Epithelial cell of esophagus (primary cell): ENCODE results near the gene TSPAN17.

Experiments
- DNase-seq: peaks from one replicate; pipeline ENCODE4 v3.0.0; 2010; ENCODE audit warnings: low read depth
- H3K4me3 ChIP-seq: 2 replicates; pipeline ENCODE4 v1.5.1; 2011; ENCODE audit warnings: mild to moderate bottlenecking, low read length, control low read depth
- TF ChIP-seq, protein P1 (sequence below): IDR thresholded peaks from 2 replicates; pipeline ENCODE4 v1.5.1; 2011; ENCODE audit warnings: low read depth, mild to moderate bottlenecking, low read length, control low read depth, inconsistent platforms; ENCODE audit not compliant: insufficient read depth; ENCODE audit errors: missing control alignments

The TSPAN17 gene

DNA sequence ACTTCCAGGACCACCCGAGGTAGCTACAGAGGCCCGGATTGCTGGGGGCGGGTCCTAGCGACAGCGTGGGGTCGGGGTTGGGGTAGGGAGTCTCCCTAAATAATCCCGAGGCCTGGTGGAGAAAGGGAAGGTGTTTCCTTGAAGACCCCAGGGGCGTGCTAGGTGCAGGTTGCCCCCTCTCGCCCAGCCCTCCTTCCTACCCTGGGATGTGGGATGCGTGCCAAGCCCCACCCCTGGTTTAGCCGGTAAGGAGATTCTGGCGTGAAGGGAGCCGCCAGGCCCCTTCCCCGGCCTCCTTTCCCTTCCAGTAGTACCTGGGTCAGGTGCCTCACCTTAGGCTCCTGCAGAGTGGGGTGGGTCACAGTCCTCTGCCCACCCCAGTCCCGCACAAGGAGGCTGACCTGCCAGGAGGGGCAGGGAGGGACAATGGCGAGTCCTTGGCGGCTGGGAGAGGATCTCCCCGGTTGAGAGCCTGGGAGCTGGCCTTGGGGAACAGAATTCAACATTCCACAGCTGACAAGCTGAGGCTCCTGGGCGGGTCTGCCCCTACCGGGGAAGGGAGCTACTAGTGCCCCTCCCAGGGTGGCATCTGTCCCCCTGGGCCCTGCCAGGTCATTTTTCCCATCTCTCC lies 674 bp downstream of the TSPAN17 start:
- H3K4me3 ChIP-seq: peak overlapping the region; percentile 69
- DNase-seq: peak; percentile 50
- TF ChIP-seq, protein P1, sequence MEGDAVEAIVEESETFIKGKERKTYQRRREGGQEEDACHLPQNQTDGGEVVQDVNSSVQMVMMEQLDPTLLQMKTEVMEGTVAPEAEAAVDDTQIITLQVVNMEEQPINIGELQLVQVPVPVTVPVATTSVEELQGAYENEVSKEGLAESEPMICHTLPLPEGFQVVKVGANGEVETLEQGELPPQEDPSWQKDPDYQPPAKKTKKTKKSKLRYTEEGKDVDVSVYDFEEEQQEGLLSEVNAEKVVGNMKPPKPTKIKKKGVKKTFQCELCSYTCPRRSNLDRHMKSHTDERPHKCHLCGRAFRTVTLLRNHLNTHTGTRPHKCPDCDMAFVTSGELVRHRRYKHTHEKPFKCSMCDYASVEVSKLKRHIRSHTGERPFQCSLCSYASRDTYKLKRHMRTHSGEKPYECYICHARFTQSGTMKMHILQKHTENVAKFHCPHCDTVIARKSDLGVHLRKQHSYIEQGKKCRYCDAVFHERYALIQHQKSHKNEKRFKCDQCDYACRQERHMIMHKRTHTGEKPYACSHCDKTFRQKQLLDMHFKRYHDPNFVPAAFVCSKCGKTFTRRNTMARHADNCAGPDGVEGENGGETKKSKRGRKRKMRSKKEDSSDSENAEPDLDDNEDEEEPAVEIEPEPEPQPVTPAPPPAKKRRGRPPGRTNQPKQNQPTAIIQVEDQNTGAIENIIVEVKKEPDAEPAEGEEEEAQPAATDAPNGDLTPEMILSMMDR: no peak

DNA sequence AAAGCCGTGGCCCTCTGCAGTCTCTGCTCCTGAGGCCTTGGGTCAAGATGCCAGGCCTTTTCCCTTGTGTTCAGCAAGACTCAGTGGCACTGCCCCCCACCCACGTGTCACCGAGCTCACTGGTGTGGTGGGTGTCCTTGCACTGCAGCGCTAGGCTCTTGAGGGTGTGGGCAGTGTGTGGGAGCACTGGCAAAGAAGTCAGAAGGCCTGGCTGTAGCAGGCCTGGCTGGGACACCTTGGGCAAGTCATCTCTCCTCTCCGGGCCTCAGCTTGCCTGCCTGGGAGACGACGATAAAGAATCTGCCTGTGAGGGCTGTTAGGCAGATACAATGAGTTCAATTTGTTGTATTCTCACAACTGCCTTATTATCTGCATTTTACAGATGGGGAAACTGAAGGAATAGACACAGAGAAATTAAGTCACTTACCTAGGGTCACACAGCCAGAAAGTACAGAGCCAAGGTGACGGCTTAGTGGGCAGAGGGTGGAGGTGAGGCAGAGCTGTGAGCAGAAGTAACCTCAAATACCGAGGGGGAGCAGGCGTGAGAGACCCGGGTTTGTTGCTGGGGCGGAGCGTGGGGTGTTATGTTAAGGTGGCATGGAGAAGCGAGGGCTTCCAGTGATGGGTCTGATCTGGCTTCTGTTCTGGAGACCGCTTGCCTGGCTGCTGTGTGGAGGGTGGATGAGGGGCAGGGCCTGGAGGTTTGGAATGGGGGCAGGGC lies 1.4 kb downstream of the TSPAN17 start:
- TF ChIP-seq, protein P1: no peak
- no peak for DNase-seq
- H3K4me3 ChIP-seq: peak overlapping the region; percentile 69

DNA sequence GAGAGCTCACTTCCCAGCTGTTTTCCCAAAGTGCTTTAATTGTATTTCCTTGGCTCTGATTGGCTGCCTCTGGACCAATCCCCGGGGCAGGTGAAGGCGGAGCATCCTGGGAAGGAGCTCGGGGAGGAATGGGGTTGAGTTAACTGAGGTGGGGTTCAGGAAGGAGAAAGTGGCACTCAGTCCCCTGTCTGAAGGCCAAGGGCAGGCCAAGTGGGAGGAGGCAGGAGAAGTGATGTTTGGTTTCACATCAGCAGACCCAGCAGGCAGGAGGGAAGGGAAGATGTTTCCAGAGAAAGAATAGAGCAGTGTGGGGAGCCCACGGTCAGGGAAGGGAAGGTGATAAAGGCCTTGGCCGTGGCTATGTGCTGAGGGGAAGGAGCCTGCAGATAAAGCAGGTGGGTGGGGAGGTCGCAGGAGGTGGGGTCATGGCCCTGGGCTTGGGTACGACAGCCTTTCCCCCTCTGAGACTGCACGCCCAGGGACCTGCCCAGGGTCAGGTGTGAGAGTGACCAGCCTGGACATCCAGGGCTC lies 3.1 kb downstream of the TSPAN17 start:
- H3K4me3 ChIP-seq: no peak overlapping the region
- DNase-seq: no peak
- TF ChIP-seq, protein P1: no peak

DNA sequence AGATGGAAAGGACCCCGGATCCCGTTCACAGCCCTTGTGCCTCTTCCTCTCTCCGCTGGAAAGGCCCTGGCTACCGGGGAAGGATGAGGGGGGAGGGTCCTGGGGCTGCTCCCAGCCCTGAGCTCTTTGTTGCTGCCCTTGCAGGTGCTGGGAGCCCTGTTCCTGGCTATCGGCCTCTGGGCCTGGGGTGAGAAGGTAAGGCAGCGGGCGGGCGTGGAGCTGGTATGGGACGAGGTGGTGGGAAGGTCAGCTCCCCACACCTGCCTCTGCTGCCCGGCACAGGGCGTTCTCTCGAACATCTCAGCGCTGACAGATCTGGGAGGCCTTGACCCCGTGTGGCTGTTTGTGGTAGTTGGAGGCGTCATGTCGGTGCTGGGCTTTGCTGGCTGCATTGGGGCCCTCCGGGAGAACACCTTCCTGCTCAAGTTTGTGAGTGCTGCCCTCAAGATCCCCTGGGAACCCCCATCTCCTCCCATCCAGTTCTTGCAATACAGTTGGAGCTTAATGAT lies 4.2 kb downstream of the TSPAN17 start:
- no peak overlapping the region for H3K4me3 ChIP-seq
- TF ChIP-seq, protein P1: no peak
- DNase-seq: no peak

DNA sequence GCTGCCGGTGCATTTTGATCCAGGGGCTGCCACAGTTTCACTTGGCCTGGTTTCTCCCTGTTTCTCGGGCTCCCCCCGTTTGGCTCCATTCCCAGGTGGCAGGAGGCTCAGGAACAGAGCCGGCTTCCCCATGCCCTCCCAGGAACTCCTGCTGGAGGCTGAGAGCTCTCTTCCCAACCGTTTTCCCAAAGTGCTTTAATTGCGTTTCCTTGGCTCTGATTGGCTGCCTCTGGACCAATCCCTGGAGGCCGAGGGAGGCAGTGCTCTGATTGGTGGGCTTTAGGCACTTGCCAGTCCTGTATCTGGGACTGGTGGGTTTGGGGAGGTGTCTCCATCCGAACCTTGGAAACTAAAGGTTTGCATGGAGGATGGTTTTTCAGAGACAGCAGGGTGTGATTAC lies 4.9 kb downstream of the TSPAN17 start:
- no peak for DNase-seq
- TF ChIP-seq, protein P1: no peak
- H3K4me3 ChIP-seq: no peak overlapping the region

DNA sequence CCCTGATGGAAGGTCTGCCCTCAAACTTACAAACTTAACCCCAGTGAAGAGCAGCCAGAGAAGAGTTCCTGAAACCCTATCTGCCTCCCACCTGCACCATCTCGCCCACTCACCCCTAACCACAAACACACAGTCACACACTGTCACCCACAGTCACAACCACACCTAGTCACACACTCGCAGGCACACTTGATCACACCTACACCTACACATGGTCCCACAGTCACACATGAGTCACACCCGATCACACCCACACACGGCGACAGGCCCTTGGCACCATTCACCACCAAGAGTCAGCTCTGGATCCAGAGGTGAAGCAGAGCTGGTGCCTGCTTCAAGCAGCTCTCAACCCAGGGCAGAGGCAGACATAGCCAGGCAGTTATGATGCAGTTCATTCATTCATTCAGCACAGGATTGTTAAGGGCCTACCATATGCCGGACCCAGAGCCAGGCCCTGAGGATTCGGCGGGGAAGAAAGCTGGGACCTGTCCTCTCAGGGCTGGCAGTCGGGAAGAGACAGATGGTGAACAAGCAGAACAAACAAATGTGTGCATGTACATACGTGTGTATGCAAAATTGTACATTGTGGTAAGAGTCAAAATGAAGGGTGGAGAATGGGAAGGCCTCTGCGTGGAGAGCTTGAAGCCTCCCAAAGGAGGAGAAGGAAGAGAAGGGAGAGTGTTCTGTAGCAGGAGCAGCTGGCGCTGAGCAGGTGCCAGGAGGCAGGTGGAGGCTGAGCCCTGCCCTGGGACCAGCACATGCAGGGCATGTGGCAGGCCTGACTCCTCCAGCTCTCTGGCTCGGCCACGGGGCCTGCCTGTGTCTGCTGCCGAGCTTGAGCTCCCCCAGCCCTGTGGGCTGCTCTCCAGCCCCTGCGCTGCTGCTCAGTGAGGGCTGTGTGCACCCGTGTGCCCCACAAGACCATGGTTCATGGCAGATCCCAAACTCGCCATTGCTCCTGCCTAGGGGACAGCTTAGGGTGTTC lies 6.4 kb downstream of the TSPAN17 start:
- TF ChIP-seq, protein P1: no peak
- H3K4me3 ChIP-seq: no peak overlapping the region
- DNase-seq: peak; percentile 65
